ENCODE results near the gene NOPCHAP1. TPM values are rescaled to one million over a fixed set of nuclear protein-coding genes. Genes with fewer than 3 reads are reported as not detected.

Gene NOPCHAP1
- total RNA-seq, 3 donors from 2014 or later (not counting 1 experiment from before 2014, with no cell fraction given): 8.0 to 9.5 (median 8.6) TPM

- no peak overlapping the region for H3K4me3 ChIP-seq (ENCODE audit: low read length)
- H3K36me3 ChIP-seq (ENCODE audit: control insufficient read depth, insufficient read depth, low read length): peaks cover 7% of the 10 kb centered on the region
- no peak for DNase-seq
- intact Hi-C loops (cut with micrococcal nuclease): no loop called here
- H3K4me1 Mint-ChIP-seq: no peaks in the 10 kb centered on the region
- H3K9me3 Mint-ChIP-seq: no peaks in the 10 kb centered on the region
- H3K27me3 Mint-ChIP-seq (ENCODE audit: low read depth in 2 of 2): no peaks in the 10 kb centered on the region
- no peak overlapping the region for H3K27ac Mint-ChIP-seq
- no peaks in the 10 kb centered on the region for H3K36me3 Mint-ChIP-seq
- H3K4me1 ChIP-seq (ENCODE audit: control insufficient read depth, insufficient read depth, low read length): no peaks in the 10 kb centered on the region
- 96% methylated on average over 4 of the region's 4 CpGs for WGBS (ENCODE audit: insufficient coverage)
- no peak for TF ChIP-seq CTCF (IDR thresholded peaks at IDR 0.05)
- no peaks in the 10 kb centered on the region for H3K27me3 ChIP-seq (ENCODE audit: control insufficient read depth, insufficient read depth, low read length)
- H3K27ac ChIP-seq (ENCODE audit: low read length): no peak overlapping the region
- ATAC-seq: no peak
- H3K4me3 Mint-ChIP-seq: no peak overlapping the region
- no peaks in the 10 kb centered on the region for H3K9me3 ChIP-seq (ENCODE audit: control insufficient read depth, insufficient read depth, low read length)
Observed at GRCh38 chr12:105018012-105018411, 31.9 kb downstream of the NOPCHAP1 start.

GRCh38 chr12:105018776-105019175 is 32.7 kb downstream of the NOPCHAP1 start:
- no peak for ATAC-seq
- H3K9me3 ChIP-seq (ENCODE audit: control insufficient read depth, insufficient read depth, low read length): no peaks in the 10 kb centered on the region
- no peak overlapping the region for H3K27ac Mint-ChIP-seq
- no peak overlapping the region for H3K4me3 Mint-ChIP-seq
- H3K4me3 ChIP-seq (ENCODE audit: low read length): no peak overlapping the region
- H3K4me1 Mint-ChIP-seq: peaks cover 0 to under 1% of the 10 kb centered on the region in 2 donors
- intact Hi-C loops (cut with micrococcal nuclease): no loop called here
- H3K36me3 ChIP-seq (ENCODE audit: control insufficient read depth, insufficient read depth, low read length): peaks cover 6% of the 10 kb centered on the region
- no peaks in the 10 kb centered on the region for H3K9me3 Mint-ChIP-seq
- no peaks in the 10 kb centered on the region for H3K27me3 Mint-ChIP-seq (ENCODE audit: low read depth in 2 of 2)
- H3K4me1 ChIP-seq (ENCODE audit: control insufficient read depth, insufficient read depth, low read length): no peaks in the 10 kb centered on the region
- 95% methylated on average over 7 of the region's 9 CpGs for WGBS (ENCODE audit: insufficient coverage)
- no peaks in the 10 kb centered on the region for H3K27me3 ChIP-seq (ENCODE audit: control insufficient read depth, insufficient read depth, low read length)
- TF ChIP-seq CTCF (IDR thresholded peaks at IDR 0.05): no peak
- H3K36me3 Mint-ChIP-seq: no peaks in the 10 kb centered on the region
- H3K27ac ChIP-seq (ENCODE audit: low read length): no peak overlapping the region
- no peak for DNase-seq

GRCh38 chr12:105020241-105020962 is 34.3 kb downstream of the NOPCHAP1 start:
- 100% methylated on average over 3 of the region's 3 CpGs for WGBS (ENCODE audit: insufficient coverage)
- no peaks in the 10 kb centered on the region for H3K9me3 ChIP-seq (ENCODE audit: control insufficient read depth, insufficient read depth, low read length)
- Mint-ChIP-seq H3K4me1 (peaks cover 0 to 8% of the 10 kb centered on the region in 2 donors), H3K27ac (no peak overlapping the region), H3K9me3 (no peaks in the 10 kb centered on the region), H3K4me3 (no peak overlapping the region), H3K36me3 (no peaks in the 10 kb centered on the region), H3K27me3 (ENCODE audit: low read depth in 2 of 2) (no peaks in the 10 kb centered on the region)
- no peak for DNase-seq
- no peak for ATAC-seq
- H3K27ac ChIP-seq (ENCODE audit: low read length): no peak overlapping the region
- intact Hi-C loops (cut with micrococcal nuclease): no loop called here
- no peak for TF ChIP-seq CTCF (IDR thresholded peaks at IDR 0.05)
- H3K36me3 ChIP-seq (ENCODE audit: control insufficient read depth, insufficient read depth, low read length): peaks cover 4% of the 10 kb centered on the region
- H3K27me3 ChIP-seq (ENCODE audit: control insufficient read depth, insufficient read depth, low read length): no peaks in the 10 kb centered on the region
- H3K4me1 ChIP-seq (ENCODE audit: control insufficient read depth, insufficient read depth, low read length): no peaks in the 10 kb centered on the region
- H3K4me3 ChIP-seq (ENCODE audit: low read length): no peak overlapping the region

- no peak overlapping the region for H3K27ac ChIP-seq (ENCODE audit: low read length)
- Mint-ChIP-seq H3K4me1 (peaks cover 0 to 8% of the 10 kb centered on the region in 2 donors), H3K36me3 (no peaks in the 10 kb centered on the region), H3K9me3 (no peaks in the 10 kb centered on the region), H3K4me3 (no peak overlapping the region), H3K27me3 (ENCODE audit: low read depth in 2 of 2) (no peaks in the 10 kb centered on the region), H3K27ac (no peak overlapping the region)
- no peaks in the 10 kb centered on the region for H3K36me3 ChIP-seq (ENCODE audit: control insufficient read depth, insufficient read depth, low read length)
- H3K4me3 ChIP-seq (ENCODE audit: low read length): no peak overlapping the region
- H3K4me1 ChIP-seq (ENCODE audit: control insufficient read depth, insufficient read depth, low read length): no peaks in the 10 kb centered on the region
- 100% methylated on average over 2 of the region's 2 CpGs for WGBS (ENCODE audit: insufficient coverage)
- TF ChIP-seq CTCF (IDR thresholded peaks at IDR 0.05): no peak
- intact Hi-C loops (cut with micrococcal nuclease): no loop called here
- no peak for ATAC-seq
- no peak for DNase-seq
- H3K27me3 ChIP-seq (ENCODE audit: control insufficient read depth, insufficient read depth, low read length): no peaks in the 10 kb centered on the region
- H3K9me3 ChIP-seq (ENCODE audit: control insufficient read depth, insufficient read depth, low read length): no peaks in the 10 kb centered on the region
Observed at GRCh38 chr12:105024928-105025327, 38.8 kb downstream of the NOPCHAP1 start.

All from natural killer cell (primary cell).